SK-N-MC (cell line): Measurements from ENCODE around the gene C16orf96.
"Not testable (repeated sequence)": the region's sequence is repeated elsewhere in the genome, so short reads cannot be mapped to it uniquely, and the experiment has no call there.

Experiments used
- DNase-seq: peaks from one replicate; pipeline ENCODE4 v3.0.0-alpha.2; 2011; ENCODE audit warnings: low read depth, low spot score
- H3K27ac ChIP-seq: fragments of 200-600 bp; sonication (generic); 2 replicates; pipeline ENCODE4 v1.5.1; 2016; ENCODE audit warnings: mixed run types
- H3K36me3 ChIP-seq: fragments of 200-600 bp; sonication (generic); 2 replicates; pipeline ENCODE4 v1.6.1; 2017; ENCODE audit warnings: antibody characterized with exemption, low read length, mixed read lengths; ENCODE audit not compliant: insufficient read depth
- H3K4me3 ChIP-seq: fragments of 200-600 bp; sonication (generic); 2 replicates; pipeline ENCODE4 v1.5.1; 2016
- H3K9ac ChIP-seq: fragments of 200-600 bp; sonication (generic); 2 replicates; pipeline ENCODE4 v1.8.0; 2017; ENCODE audit warnings: mixed run types, mixed read lengths; ENCODE audit not compliant: insufficient read length
- H3K9me3 ChIP-seq: fragments of 200-600 bp; sonication (generic); 2 replicates; pipeline ENCODE4 v1.6.1; 2017; ENCODE audit warnings: low read depth, mild to moderate bottlenecking, antibody characterized with exemption, low read length, moderate library complexity, mixed read lengths
- EZH2 ChIP-seq: fragments of 200-600 bp; sonication (generic); IDR thresholded peaks from one replicate; pipeline ENCODE4 v1.6.1; 2017; ENCODE audit warnings: antibody characterized with exemption
- FOXP2 ChIP-seq: optimal IDR thresholded peaks from 2 replicates; pipeline ENCODE3; 2011; ENCODE audit warnings: mild to moderate bottlenecking, moderate library complexity; ENCODE audit not compliant: insufficient read depth; ENCODE audit errors: extremely low read length, control extremely low read depth
- POLR2AphosphoS5 ChIP-seq: IDR thresholded peaks from 2 replicates; pipeline ENCODE4 v1.6.1; 2012; ENCODE audit warnings: mild to moderate bottlenecking, low read depth, low read length, borderline replicate concordance

The C16orf96 gene

DNA sequence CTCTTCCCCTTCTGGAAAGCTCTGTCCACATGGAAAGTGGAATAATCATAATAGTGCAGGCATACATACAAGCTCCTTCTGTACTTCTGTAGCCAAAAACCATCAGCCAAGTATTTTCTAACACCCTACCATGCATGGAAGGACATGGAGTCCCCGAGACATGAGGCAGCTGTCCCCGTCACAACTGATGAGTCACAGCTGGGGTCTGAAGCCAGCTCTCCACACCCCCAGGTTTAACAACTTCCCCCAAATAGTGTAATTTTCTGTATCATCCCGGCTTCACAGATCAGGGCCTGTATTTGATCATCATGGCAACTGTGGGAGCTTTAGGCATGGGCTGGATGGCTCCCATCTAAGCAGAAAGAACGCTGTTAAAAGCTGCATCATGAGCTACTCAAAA is 16.6 kb downstream of the C16orf96 start:
- no peak for DNase-seq
- Histone ChIP-seq H3K9me3 (no peaks in the 10 kb centered on the region), H3K9ac (no peak overlapping the region), H3K36me3 (no peaks in the 10 kb centered on the region), H3K27ac (no peak overlapping the region), H3K4me3 (no peak overlapping the region)
- TF ChIP-seq FOXP2 (no peak), POLR2AphosphoS5 (no peak), EZH2 (no peak)

DNA sequence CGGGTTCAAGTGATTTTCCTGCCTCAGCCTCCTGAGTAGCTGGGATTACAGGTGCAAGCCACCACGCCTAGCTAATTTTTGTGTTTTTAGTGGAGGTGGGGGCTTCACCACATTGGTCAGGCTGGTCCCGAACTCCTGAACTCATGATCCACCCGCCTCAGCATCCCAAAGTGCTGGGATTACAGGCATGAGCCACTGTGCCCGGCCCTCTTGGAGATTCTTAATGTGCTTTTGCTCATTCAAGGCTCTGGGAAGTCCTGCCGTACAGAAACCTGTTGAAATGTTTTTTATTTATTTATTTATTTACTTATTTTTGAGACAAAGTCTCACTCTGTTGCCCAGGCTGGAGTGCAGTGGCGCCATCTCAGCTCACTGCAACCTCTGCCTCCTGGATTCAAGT is 17.8 kb downstream of the C16orf96 start:
- not testable (repeated sequence) for DNase-seq, H3K36me3 ChIP-seq, H3K9me3 ChIP-seq, H3K27ac ChIP-seq, H3K9ac ChIP-seq, H3K4me3 ChIP-seq

DNA sequence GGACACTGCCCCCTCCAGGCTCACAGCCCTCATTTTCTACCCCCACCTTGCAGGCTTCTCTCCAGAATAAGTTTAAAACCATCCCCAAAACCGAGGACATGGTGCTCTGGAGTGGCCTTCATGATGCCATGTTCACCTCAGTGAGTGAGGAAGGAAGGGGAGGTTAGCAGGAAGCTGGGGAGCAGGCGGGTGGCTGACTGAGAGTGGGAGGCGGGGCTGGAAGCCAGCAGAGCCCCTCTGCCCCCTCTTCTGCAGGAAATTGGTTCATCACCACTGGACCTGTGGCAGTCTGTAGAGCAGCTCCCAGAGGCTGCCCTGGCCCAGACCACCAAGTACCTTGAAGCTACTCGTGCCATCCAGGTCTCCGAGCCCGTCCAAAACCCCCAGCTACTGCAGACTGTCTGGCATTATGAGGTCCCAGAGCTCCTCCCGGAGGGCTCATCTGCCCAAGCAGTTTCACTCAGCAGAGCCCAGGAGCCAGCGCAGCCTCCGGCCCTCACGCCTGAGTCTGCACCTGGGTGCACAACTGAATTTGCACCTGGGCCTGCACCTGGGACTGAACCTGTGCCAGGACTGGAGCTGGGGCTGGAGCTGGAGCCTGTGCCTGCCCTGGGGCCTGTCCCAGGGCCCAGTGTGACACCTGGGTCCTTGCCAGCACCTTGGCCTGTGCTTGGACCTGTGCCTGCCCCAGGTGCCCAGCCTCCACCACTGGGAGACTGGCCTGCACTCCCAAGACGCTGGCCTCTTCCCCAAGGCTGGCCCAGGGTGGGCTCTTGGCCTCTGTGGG is 19.0 kb downstream of the C16orf96 start:
- Histone ChIP-seq H3K9ac (no peak overlapping the region), H3K27ac (no peak overlapping the region), H3K36me3 (no peaks in the 10 kb centered on the region), H3K4me3 (no peak overlapping the region), H3K9me3 (no peaks in the 10 kb centered on the region)
- TF ChIP-seq POLR2AphosphoS5 (no peak), EZH2 (no peak), FOXP2 (no peak)
- DNase-seq, result no peak

DNA sequence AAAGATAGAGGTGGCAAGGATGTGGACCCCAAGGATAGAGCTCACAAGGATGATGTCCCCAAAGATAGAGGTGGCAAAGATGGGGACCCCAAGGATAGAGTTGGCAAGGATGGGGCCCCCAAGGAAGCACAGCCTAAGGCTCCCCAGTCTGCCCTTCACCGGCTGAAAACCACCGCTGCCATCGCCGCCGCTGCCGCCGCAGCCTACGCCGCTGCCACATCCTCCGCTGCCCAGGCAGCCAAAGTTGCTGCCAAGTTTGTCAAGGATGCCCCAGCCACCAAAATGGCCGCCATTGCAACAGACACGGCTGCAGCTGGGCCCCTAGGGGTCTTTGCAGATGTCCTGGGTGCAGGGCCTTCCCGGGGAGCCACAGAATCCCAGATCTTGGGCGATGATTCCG is 19.9 kb downstream of the C16orf96 start:
- TF ChIP-seq EZH2 (no peak), FOXP2 (no peak), POLR2AphosphoS5 (no peak)
- DNase-seq, result no peak
- no peaks in the 10 kb centered on the region for H3K9me3 ChIP-seq
- no peak overlapping the region for H3K27ac ChIP-seq
- no peaks in the 10 kb centered on the region for H3K36me3 ChIP-seq
- H3K4me3 ChIP-seq, result no peak overlapping the region
- no peak overlapping the region for H3K9ac ChIP-seq

DNA sequence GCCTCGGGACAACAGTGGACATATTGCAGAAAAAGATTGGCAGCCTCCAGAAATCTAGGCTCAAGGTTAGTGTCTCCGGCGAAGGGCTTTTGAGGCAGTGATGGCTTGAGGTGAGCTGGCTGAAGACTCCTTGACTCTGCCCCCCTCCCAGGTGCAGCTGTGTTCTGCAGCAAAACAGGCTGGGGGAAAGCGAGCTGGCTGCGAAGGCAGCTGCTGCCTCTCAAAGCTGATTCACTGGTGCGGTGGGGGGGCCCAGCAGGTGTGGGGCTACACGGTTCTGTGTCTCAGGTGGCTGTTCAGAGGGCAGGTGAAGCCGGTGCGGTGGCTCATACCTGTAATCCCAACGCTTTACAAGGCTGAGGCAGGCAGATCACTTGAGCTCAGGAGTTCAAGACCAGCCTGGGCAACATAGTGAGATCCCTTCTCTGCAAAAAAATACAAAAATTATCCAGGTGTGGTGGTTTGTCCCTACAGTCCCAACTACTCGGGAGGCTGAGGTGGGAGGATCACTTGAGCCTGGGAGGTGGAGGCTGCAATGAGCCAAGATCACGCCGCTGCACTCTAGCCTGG is 22.9 kb downstream of the C16orf96 start:
- no peak overlapping the region for H3K4me3 ChIP-seq
- no peaks in the 10 kb centered on the region for H3K36me3 ChIP-seq
- no peak overlapping the region for H3K27ac ChIP-seq
- TF ChIP-seq EZH2 (no peak), POLR2AphosphoS5 (no peak), FOXP2 (no peak)
- H3K9me3 ChIP-seq, result no peaks in the 10 kb centered on the region
- no peak for DNase-seq
- H3K9ac ChIP-seq, result no peak overlapping the region

DNA sequence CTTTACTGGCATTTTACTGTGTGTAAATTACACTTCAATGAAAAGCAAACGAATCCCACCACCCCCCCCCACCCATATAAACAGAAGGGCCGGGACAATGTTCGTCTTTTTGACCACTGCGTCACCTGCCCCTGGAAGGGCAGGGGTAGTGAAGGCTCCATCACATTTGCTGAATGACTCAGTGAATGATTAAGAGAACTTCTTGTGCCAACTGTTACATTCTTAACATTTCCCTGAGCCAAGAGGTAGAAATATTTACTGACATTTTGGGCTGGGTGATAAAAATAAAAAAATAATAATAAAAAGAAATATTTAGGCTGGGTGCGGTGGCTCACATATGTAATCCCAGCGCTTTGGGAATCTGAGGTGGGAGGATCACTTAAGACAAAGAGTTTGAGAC is 24.1 kb downstream of the C16orf96 start:
- Histone ChIP-seq H3K36me3 (no peaks in the 10 kb centered on the region), H3K27ac (no peak overlapping the region), H3K4me3 (no peak overlapping the region), H3K9ac (no peak overlapping the region), H3K9me3 (no peaks in the 10 kb centered on the region)
- TF ChIP-seq POLR2AphosphoS5, result no peak
- TF ChIP-seq FOXP2, result no peak
- TF ChIP-seq EZH2, result no peak
- no peak for DNase-seq

GRCh38 chr16:4583906-4584305 is 27.8 kb downstream of the C16orf96 start:
- TF ChIP-seq EZH2 (no peak), FOXP2 (no peak), POLR2AphosphoS5 (no peak)
- no peak for DNase-seq
- Histone ChIP-seq H3K9ac (no peak overlapping the region), H3K4me3 (no peak overlapping the region), H3K36me3 (no peaks in the 10 kb centered on the region), H3K27ac (no peak overlapping the region), H3K9me3 (no peaks in the 10 kb centered on the region)

GRCh38 chr16:4586291-4586690 is 30.2 kb downstream of the C16orf96 start:
- Histone ChIP-seq H3K4me3 (no peak overlapping the region), H3K9ac (no peak overlapping the region), H3K9me3 (no peaks in the 10 kb centered on the region), H3K36me3 (no peaks in the 10 kb centered on the region), H3K27ac (no peak overlapping the region)
- no peak for DNase-seq
- no peak for TF ChIP-seq FOXP2
- TF ChIP-seq EZH2, result no peak
- TF ChIP-seq POLR2AphosphoS5, result no peak

DNA sequence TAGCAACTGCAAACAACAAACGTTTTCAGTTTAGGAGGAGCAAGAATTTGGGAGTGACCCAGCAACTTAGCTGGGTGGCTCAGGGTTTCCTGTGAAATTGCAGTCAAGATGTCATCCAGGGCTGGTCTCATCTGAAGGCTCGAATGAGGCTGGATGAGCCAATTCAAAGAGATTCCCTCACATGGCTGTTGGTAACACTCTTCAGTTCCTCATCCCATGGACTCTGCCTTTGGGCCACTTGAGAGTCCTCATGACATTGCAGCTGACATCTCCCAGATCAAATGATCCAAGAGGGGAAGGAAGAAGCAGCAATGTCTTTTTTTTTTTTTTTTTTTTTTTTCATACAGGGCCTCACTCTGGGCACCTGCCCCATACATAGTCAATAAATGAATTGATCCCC is 32.2 kb downstream of the C16orf96 start:
- TF ChIP-seq FOXP2 (no peak), EZH2 (no peak), POLR2AphosphoS5 (no peak)
- no peak for DNase-seq

More for the DNA sequence above, 32.2 kb downstream of the C16orf96 start:
- no peaks in the 10 kb centered on the region for H3K36me3 ChIP-seq
- H3K27ac ChIP-seq, result no peak overlapping the region
- no peak overlapping the region for H3K4me3 ChIP-seq
- no peak overlapping the region for H3K9ac ChIP-seq
- H3K9me3 ChIP-seq, result no peaks in the 10 kb centered on the region
